NOMO-1 treated with dmso at 0.1 percent for 144 hours (cell line): Measurements from ENCODE around the gene NPAS2.

Source experiments
- DNase-seq: peaks from one replicate; lab custom pipeline; 2025; ENCODE audit not compliant: unreplicated experiment; lab: John Stamatoyannopoulos, UW

NPAS2 gene

GRCh38 chr2:100903534-100904258 is 83.8 kb downstream of the NPAS2 start:
- DNase-seq = no peak

GRCh38 chr2:100905132-100905805 is 85.3 kb downstream of the NPAS2 start:
- DNase-seq = no peak

GRCh38 chr2:100906131-100906530 is 86.2 kb downstream of the NPAS2 start:
- no peak for DNase-seq

- no peak for DNase-seq
These were observed 86.7 kb downstream of the NPAS2 start for GRCh38 chr2:100906679-100907078.

- DNase-seq = no peak
These were observed 87.9 kb downstream of the NPAS2 start for GRCh38 chr2:100907832-100908231.

- DNase-seq = no peak
These were observed 89.7 kb downstream of the NPAS2 start for GRCh38 chr2:100909534-100910081.

- no peak for DNase-seq
These were observed 90.2 kb downstream of the NPAS2 start for GRCh38 chr2:100910111-100910510.

GRCh38 chr2:100919316-100919715 is 99.4 kb downstream of the NPAS2 start:
- DNase-seq = no peak

- no peak for DNase-seq
These were observed 101.8 kb downstream of the NPAS2 start for GRCh38 chr2:100921685-100922161.

- DNase-seq = no peak
These were observed 103.6 kb downstream of the NPAS2 start for GRCh38 chr2:100923461-100924060.

- no peak for DNase-seq
These were observed 104.2 kb downstream of the NPAS2 start for GRCh38 chr2:100924122-100924519.

- no peak for DNase-seq
These were observed 104.8 kb downstream of the NPAS2 start for GRCh38 chr2:100924520-100925451.

- no peak for DNase-seq
These were observed 108.3 kb downstream of the NPAS2 start for GRCh38 chr2:100928235-100928634.

GRCh38 chr2:100929147-100929546 is 109.2 kb downstream of the NPAS2 start:
- DNase-seq = no peak

- DNase-seq = no peak
These were observed 114.8 kb downstream of the NPAS2 start for GRCh38 chr2:100934504-100935371.

- no peak for DNase-seq
These were observed 115.4 kb downstream of the NPAS2 start for GRCh38 chr2:100935372-100935752.

- DNase-seq = no peak
These were observed 116.3 kb downstream of the NPAS2 start for GRCh38 chr2:100936070-100936741.

GRCh38 chr2:100936972-100937542 is 117.1 kb downstream of the NPAS2 start:
- no peak for DNase-seq
